BE2C (cell line): ENCODE data around the gene TBC1D22A.

Experiments used
- DNase-seq: peaks from one replicate; pipeline ENCODE4 v3.0.0-alpha.2; 2020
- H3K27me3 ChIP-seq: fragments of 250-450 bp; sonication (Bioruptor Pico); 2 replicates; pipeline ENCODE4 v1.5.1; 2020; ENCODE audit warnings: mild to moderate bottlenecking
- H3K36me3 ChIP-seq: fragments of 250-450 bp; sonication (Bioruptor Pico); 2 replicates; pipeline ENCODE4 v1.5.1; 2020; ENCODE audit warnings: mild to moderate bottlenecking
- H3K4me1 ChIP-seq: fragments of 250-450 bp; sonication (Bioruptor Pico); 2 replicates; pipeline ENCODE4 v1.5.1; 2020
- H3K4me3 ChIP-seq: 2 replicates; pipeline ENCODE4 v1.5.1; 2011; ENCODE audit warnings: low read depth, low read length
- H3K9me3 ChIP-seq: fragments of 250-450 bp; sonication (Bioruptor Pico); 2 replicates; pipeline ENCODE4 v1.5.1; 2020
- CTCF ChIP-seq: IDR thresholded peaks from 2 replicates; pipeline ENCODE4 v1.5.1; 2012; ENCODE audit warnings: mild to moderate bottlenecking, low read depth, low read length

TBC1D22A gene

DNA sequence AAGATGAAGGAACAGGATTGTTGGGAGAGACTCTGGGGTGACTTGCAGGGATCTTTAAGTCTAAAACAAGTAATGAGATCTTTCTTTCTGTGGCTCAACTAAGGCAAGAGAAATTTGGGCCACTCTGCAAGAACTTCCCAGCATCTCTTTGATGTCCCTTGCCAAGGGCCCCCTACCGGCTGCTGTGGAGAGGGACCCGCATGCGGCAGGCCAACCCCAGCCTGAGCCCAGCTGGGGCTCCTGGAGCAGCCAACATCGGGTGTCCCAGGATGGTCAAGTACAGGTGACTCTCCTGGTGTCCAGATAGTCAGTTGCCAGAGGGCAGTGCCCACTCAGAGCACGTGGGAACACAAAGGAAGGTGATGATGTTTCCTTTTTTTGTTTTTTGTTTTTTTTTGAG, 363.2 kb downstream of the TBC1D22A start:
- Histone ChIP-seq H3K4me3 (no peak overlapping the region), H3K4me1 (no peaks in the 10 kb centered on the region), H3K36me3 (no peaks in the 10 kb centered on the region), H3K9me3 (no peaks in the 10 kb centered on the region), H3K27me3 (no peaks in the 10 kb centered on the region)
- TF ChIP-seq CTCF, result peak; percentile 23
- peak; percentile 19 for DNase-seq

DNA sequence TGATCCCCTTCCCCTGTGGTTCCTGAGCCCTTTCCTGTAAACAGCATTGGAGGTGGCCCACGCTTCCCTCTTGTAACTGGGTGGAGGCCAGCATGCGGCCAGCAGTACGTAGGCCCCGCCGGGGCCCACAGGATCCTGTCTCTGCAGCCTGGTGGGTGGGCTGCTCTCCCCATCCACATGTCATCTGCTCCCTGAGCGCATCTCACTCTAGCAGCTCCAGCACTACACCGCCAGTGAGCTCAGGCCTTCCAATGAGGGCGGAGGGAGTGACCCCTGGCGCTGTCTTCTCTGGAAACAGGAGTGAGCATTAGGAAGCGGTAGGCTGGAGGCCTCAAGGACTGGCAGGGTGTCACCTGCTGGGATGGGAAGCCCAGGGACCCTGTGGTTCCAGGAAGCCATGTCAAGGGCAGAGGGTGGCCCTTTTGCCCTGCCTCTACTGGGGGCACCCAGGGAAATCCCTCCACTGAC, 363.9 kb downstream of the TBC1D22A start:
- H3K27me3 ChIP-seq, result no peaks in the 10 kb centered on the region
- no peak overlapping the region for H3K4me3 ChIP-seq

GRCh38 chr22:47127441-47127871, 365.0 kb downstream of the TBC1D22A start:
- no peaks in the 10 kb centered on the region for H3K27me3 ChIP-seq
- no peak overlapping the region for H3K4me3 ChIP-seq
- no peaks in the 10 kb centered on the region for H3K9me3 ChIP-seq
- no peaks in the 10 kb centered on the region for H3K36me3 ChIP-seq
- H3K4me1 ChIP-seq, result no peaks in the 10 kb centered on the region
- TF ChIP-seq CTCF, result no peak
- DNase-seq, result no peak

More for the DNA sequence above, 363.9 kb downstream of the TBC1D22A start:
- no peaks in the 10 kb centered on the region for H3K36me3 ChIP-seq
- H3K9me3 ChIP-seq, result no peaks in the 10 kb centered on the region
- DNase-seq, result peak; percentile 14
- no peaks in the 10 kb centered on the region for H3K4me1 ChIP-seq
- no peak for TF ChIP-seq CTCF

DNA sequence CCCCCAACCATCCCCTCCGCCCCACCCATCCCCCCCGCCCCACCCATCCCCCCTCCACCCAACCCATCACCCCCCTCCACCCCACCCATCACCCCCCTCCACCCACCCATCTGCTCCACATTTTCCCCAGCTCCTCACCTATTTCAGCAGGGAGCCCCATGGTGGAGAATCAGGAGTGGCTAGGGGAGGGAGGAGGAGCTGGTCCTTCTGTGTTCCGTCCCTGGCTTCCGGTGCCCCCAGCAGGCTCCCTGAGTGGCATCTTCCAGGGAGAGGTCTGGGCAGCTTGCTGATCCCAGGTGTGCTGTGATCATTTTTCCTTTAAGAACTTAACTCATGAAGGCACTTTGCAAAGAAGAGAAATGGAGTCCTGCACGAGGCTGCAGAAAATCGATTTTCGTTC, 365.8 kb downstream of the TBC1D22A start:
- Histone ChIP-seq H3K27me3 (no peaks in the 10 kb centered on the region), H3K4me1 (no peaks in the 10 kb centered on the region), H3K4me3 (no peak overlapping the region), H3K9me3 (no peaks in the 10 kb centered on the region), H3K36me3 (no peaks in the 10 kb centered on the region)
- no peak for DNase-seq
- no peak for TF ChIP-seq CTCF

GRCh38 chr22:47128622-47129215, 366.3 kb downstream of the TBC1D22A start:
- no peak for DNase-seq
- no peak for TF ChIP-seq CTCF
- Histone ChIP-seq H3K9me3 (no peaks in the 10 kb centered on the region), H3K4me3 (no peak overlapping the region), H3K27me3 (no peaks in the 10 kb centered on the region), H3K36me3 (no peaks in the 10 kb centered on the region), H3K4me1 (no peaks in the 10 kb centered on the region)

GRCh38 chr22:47129902-47130635, 367.6 kb downstream of the TBC1D22A start:
- Histone ChIP-seq H3K27me3 (no peaks in the 10 kb centered on the region), H3K9me3 (no peaks in the 10 kb centered on the region), H3K36me3 (no peaks in the 10 kb centered on the region), H3K4me3 (no peak overlapping the region), H3K4me1 (no peaks in the 10 kb centered on the region)
- no peak for TF ChIP-seq CTCF
- peak; percentile 6 for DNase-seq
